Esophagus muscularis mucosa (tissue), 4 donors: Measurements from ENCODE around the gene L3MBTL4. TPM values are rescaled to one million over a fixed set of nuclear protein-coding genes. Genes with fewer than 3 reads are reported as not detected.

ENCODE experiments used
- DNase-seq: peaks from one replicate; pipeline ENCODE4 v3.0.0-alpha.2; 2017; ENCODE audit errors: extremely low spot score
- H3K27ac ChIP-seq, 4 donors: fragments of 200-600 bp; sonication (generic); replicated peaks in 1 of 4; 1 replicate in 3 of 4; 2 replicates in 1 of 4; pipeline ENCODE4 v1.5.1; 2016 to 2019; ENCODE audit warnings: mild to moderate bottlenecking in 1 of 4
- H3K27me3 ChIP-seq, 4 donors: fragments of 200-600 bp; sonication (generic); one replicate each; pipeline versions ENCODE4 v1.5.1 to v1.6.0; 2016 to 2019
- H3K36me3 ChIP-seq, 4 donors: fragments of 200-600 bp; sonication (generic); one replicate each; pipeline ENCODE4 v1.5.1; 2016 to 2019
- H3K4me1 ChIP-seq, 4 donors: fragments of 200-600 bp; sonication (generic); one replicate each; pipeline ENCODE4 v1.5.1; 2016 to 2019
- H3K4me3 ChIP-seq, 4 donors: fragments of 200-600 bp; sonication (generic); 1 replicate in 2 of 4; 2 replicates in 2 of 4; pipeline ENCODE4 v1.5.1; 2016 to 2019; ENCODE audit warnings: mild to moderate bottlenecking in 4 of 4, moderate library complexity in 1 of 4
- H3K9me3 ChIP-seq, 4 donors: fragments of 200-600 bp; sonication (generic); 1 replicate in 3 of 4; 2 replicates in 1 of 4; pipeline ENCODE4 v1.5.1; 2016 to 2019
- EP300 ChIP-seq: sonication (generic); formaldehyde crosslinking; IDR thresholded peaks from one replicate; pipeline ENCODE4 v1.6.1; 2017; ENCODE audit warnings: antibody characterized with exemption
- POLR2A ChIP-seq: fragments of 450-650 bp; IDR thresholded peaks from one replicate; pipeline ENCODE4 v1.6.1; 2017; ENCODE audit warnings: antibody characterized with exemption, moderate library complexity, mild to moderate bottlenecking, low read depth
- POLR2AphosphoS5 ChIP-seq, 2 donors: sonication (generic); formaldehyde crosslinking; IDR thresholded peaks; one replicate each; pipeline ENCODE4 v1.6.1; 2017; ENCODE audit warnings: antibody characterized with exemption in 2 of 2
- WGBS: methylation state at CpG from one replicate; pipeline ENCODE4 v1.1.5; 2018; 5-methylcytosine and 5-hydroxymethylcytosine counted together
- intact Hi-C: fragments of 100-400 bp; cut with DNase I; formaldehyde crosslinking; loops from one replicate; pipeline ENCODE4 v1.15.1; 2023
- total RNA-seq, 4 donors: library from RNA; depleted of rRNA; stranded (reverse); fragments of >200 nt; gene quantifications; one replicate each; pipeline versions ENCODE4 v1.1.0 to v1.2.1, GENCODE V29; 2016
- TF ChIP-seq, protein P1 (sequence below), 3 experiments: fragments of 200-600 bp in 2 of 3; fragments of 450-650 bp in 1 of 3; sonication (generic) in 2 of 3; IDR thresholded peaks; one replicate each; pipeline ENCODE4 v1.5.1; 2017 to 2019; ENCODE audit warnings: antibody characterized with exemption in 3 of 3, mild to moderate bottlenecking in 2 of 3, moderate library complexity in 1 of 3

L3MBTL4 gene
- total RNA-seq, 4 donors from 2014 or later, result 1.0 to 2.9 (median 1.6) TPM

DNA sequence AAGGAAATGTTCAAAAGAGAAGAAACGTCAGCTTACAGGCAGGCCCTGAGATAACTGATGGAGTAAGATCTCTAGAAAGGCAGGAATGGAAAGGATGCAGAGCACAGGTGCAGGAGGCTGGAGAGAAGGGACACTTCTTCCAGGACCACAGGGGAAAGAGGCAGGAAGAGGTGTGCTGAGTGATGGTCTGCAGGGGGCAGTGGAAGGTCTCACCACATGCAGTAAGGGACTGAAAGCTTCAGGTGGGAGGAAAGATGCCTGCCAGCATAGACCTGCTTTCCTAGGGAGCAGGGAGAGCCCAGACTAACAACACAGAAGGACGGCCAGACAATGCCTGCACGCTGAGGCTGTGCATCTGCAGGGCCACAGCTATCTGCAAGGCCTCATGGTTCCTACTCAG lies 156.8 kb downstream of the L3MBTL4 start:
- intact Hi-C loops, result no loop called here
- H3K27me3 ChIP-seq, result no peaks in the 10 kb centered on the region
- no peaks in the 10 kb centered on the region for H3K36me3 ChIP-seq
- peaks cover 0 to 16% (median 3%) of the 10 kb centered on the region in 4 donors for H3K9me3 ChIP-seq
- WGBS, result 100% methylated on average over 3 of the region's 3 CpGs
- peaks cover 13 to 23% (median 19%) of the 10 kb centered on the region in 4 donors for H3K4me1 ChIP-seq
- no peak for DNase-seq
- no peak overlapping the region for H3K4me3 ChIP-seq
- TF ChIP-seq, protein P1, sequence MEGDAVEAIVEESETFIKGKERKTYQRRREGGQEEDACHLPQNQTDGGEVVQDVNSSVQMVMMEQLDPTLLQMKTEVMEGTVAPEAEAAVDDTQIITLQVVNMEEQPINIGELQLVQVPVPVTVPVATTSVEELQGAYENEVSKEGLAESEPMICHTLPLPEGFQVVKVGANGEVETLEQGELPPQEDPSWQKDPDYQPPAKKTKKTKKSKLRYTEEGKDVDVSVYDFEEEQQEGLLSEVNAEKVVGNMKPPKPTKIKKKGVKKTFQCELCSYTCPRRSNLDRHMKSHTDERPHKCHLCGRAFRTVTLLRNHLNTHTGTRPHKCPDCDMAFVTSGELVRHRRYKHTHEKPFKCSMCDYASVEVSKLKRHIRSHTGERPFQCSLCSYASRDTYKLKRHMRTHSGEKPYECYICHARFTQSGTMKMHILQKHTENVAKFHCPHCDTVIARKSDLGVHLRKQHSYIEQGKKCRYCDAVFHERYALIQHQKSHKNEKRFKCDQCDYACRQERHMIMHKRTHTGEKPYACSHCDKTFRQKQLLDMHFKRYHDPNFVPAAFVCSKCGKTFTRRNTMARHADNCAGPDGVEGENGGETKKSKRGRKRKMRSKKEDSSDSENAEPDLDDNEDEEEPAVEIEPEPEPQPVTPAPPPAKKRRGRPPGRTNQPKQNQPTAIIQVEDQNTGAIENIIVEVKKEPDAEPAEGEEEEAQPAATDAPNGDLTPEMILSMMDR (IDR thresholded peaks at IDR 0.05), result no peak
- TF ChIP-seq POLR2A, result no peak
- no peak for TF ChIP-seq EP300
- no peak for TF ChIP-seq POLR2AphosphoS5 (IDR thresholded peaks at IDR 0.05)
- H3K27ac ChIP-seq, result no peak overlapping the region

DNA sequence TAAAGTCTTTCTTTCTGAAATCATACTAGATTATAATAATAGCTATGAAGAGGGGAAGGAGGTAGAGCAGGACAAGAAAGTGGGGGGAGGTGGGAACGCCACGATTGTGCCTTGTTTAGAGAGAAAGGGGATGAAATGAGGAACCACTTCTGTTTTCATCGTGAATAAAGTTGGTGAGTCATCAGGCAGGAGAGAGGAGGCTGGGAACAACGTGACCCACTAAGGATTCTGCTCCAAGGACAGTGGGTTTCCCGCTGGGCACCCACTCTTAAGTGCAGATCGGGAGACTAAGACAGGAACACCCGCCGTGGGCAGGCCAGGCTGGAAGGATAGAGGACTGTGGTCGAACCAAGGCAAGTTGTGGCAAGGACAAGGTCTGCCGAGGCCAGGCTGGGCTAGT lies 158.2 kb downstream of the L3MBTL4 start:
- 72% methylated on average over 10 of the region's 10 CpGs for WGBS
- Histone ChIP-seq H3K9me3 (peaks cover 0 to 16% (median 3%) of the 10 kb centered on the region in 4 donors), H3K27me3 (no peaks in the 10 kb centered on the region), H3K36me3 (no peaks in the 10 kb centered on the region), H3K4me3 (peak overlapping the region in 2 of 4 donors; percentile 1 to 12), H3K4me1 (peaks cover 13 to 23% (median 19%) of the 10 kb centered on the region in 4 donors), H3K27ac (no peak overlapping the region)
- DNase-seq, result no peak
- TF ChIP-seq EP300, result no peak
- no peak for TF ChIP-seq POLR2AphosphoS5 (IDR thresholded peaks at IDR 0.05)
- TF ChIP-seq, protein P1 (IDR thresholded peaks at IDR 0.05), result no peak
- no peak for TF ChIP-seq POLR2A
- intact Hi-C loops, result no loop called here

DNA sequence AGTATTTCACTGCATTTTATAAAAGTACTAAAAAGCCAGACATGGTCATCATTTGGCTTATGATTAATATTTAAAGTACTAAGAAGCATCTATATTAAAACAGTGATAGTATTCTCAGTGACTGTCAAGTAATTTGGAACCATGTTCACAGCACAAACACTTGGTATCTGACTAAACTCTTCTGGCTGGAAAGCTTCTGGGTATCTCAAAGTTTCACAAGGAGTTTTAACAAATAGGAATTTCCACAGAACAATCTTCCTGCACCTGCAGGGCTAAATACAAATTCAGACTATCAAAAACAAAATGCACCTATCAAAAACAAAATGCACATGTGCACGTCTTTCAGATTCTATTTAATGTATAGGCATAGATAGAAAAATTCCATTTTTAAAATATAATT lies 158.8 kb downstream of the L3MBTL4 start:
- intact Hi-C loops, result no loop called here
- 87% methylated on average over 1 of the region's 1 CpG for WGBS
- no peak overlapping the region for H3K4me3 ChIP-seq
- TF ChIP-seq POLR2AphosphoS5 (IDR thresholded peaks at IDR 0.05) (no peak), EP300 (no peak), POLR2A (no peak)
- TF ChIP-seq, protein P1 (IDR thresholded peaks at IDR 0.05), result no peak
- H3K9me3 ChIP-seq, result peaks cover 0 to 16% (median 3%) of the 10 kb centered on the region in 4 donors
- no peaks in the 10 kb centered on the region for H3K36me3 ChIP-seq
- H3K27ac ChIP-seq, result no peak overlapping the region
- no peaks in the 10 kb centered on the region for H3K27me3 ChIP-seq
- no peak for DNase-seq
- H3K4me1 ChIP-seq, result peaks cover 13 to 23% (median 19%) of the 10 kb centered on the region in 4 donors

GRCh38 chr18:6255116-6255705 lies 159.5 kb downstream of the L3MBTL4 start:
- Histone ChIP-seq H3K4me3 (no peak overlapping the region), H3K4me1 (peaks cover 13 to 23% (median 19%) of the 10 kb centered on the region in 4 donors), H3K36me3 (no peaks in the 10 kb centered on the region), H3K27ac (no peak overlapping the region), H3K9me3 (peaks cover 0 to 16% (median 3%) of the 10 kb centered on the region in 4 donors), H3K27me3 (no peaks in the 10 kb centered on the region)
- intact Hi-C loops, result no loop called here
- 33% methylated on average over 4 of the region's 4 CpGs for WGBS
- DNase-seq, result no peak
- no peak for TF ChIP-seq POLR2AphosphoS5 (IDR thresholded peaks at IDR 0.05)
- no peak for TF ChIP-seq POLR2A
- TF ChIP-seq EP300, result no peak
- TF ChIP-seq, protein P1 (IDR thresholded peaks at IDR 0.05), result no peak

DNA sequence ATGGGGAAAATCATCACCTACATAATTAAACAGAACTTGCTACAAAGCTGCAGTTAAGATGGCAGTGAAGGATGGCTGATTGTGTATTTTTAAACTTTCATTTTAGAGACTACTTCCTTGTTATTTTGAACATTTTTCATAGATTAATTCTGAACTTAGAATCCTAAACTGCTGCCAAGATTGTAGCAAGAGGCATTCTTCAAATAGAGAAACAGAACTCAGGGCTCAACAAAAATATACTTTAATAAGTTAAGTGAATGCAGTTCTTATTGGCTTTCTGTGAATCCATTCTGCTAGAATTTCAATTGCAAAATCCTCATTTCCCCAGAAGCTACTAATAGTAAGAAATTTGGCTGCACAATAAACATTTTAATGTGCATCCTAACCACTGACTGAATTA lies 160.3 kb downstream of the L3MBTL4 start:
- Histone ChIP-seq H3K4me1 (peaks cover 13 to 23% (median 19%) of the 10 kb centered on the region in 4 donors), H3K27me3 (no peaks in the 10 kb centered on the region), H3K9me3 (peaks cover 0 to 9% (median 2%) of the 10 kb centered on the region in 4 donors), H3K36me3 (no peaks in the 10 kb centered on the region), H3K4me3 (no peak overlapping the region), H3K27ac (no peak overlapping the region)
- no peak for TF ChIP-seq POLR2AphosphoS5 (IDR thresholded peaks at IDR 0.05)
- TF ChIP-seq, protein P1 (IDR thresholded peaks at IDR 0.05), result no peak
- no peak for TF ChIP-seq EP300
- TF ChIP-seq POLR2A, result no peak
- no peak for DNase-seq
- intact Hi-C loops, result no loop called here
